Measurements from ENCODE around the gene PLPP1. TPM values are rescaled to one million over a fixed set of nuclear protein-coding genes. Genes with fewer than 3 reads are reported as not detected.

PLPP1 gene
- total and polyA plus RNA-seq, 4 donors, result 23.4 to 149 (median 68.7) TPM

DNA sequence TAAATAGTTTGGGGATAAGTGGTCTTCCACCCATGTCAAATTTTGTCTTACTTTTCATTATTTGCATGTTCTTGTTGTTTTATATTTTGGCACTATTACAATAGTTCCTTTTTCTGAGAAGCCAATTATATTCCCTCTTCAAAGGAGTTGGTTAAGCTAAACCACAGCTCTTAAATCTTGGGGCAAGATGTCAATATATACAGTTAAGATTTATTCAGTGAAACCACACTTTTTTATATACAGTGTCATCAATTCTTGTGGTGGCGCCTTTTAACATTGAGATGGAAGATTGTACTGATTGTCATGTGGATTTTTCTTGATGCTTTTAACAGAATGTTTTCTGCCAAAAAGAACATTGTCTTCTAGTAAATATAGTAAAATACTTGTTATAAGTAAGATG, 122.9 kb downstream of the PLPP1 start:
- TF ChIP-seq, protein P1, sequence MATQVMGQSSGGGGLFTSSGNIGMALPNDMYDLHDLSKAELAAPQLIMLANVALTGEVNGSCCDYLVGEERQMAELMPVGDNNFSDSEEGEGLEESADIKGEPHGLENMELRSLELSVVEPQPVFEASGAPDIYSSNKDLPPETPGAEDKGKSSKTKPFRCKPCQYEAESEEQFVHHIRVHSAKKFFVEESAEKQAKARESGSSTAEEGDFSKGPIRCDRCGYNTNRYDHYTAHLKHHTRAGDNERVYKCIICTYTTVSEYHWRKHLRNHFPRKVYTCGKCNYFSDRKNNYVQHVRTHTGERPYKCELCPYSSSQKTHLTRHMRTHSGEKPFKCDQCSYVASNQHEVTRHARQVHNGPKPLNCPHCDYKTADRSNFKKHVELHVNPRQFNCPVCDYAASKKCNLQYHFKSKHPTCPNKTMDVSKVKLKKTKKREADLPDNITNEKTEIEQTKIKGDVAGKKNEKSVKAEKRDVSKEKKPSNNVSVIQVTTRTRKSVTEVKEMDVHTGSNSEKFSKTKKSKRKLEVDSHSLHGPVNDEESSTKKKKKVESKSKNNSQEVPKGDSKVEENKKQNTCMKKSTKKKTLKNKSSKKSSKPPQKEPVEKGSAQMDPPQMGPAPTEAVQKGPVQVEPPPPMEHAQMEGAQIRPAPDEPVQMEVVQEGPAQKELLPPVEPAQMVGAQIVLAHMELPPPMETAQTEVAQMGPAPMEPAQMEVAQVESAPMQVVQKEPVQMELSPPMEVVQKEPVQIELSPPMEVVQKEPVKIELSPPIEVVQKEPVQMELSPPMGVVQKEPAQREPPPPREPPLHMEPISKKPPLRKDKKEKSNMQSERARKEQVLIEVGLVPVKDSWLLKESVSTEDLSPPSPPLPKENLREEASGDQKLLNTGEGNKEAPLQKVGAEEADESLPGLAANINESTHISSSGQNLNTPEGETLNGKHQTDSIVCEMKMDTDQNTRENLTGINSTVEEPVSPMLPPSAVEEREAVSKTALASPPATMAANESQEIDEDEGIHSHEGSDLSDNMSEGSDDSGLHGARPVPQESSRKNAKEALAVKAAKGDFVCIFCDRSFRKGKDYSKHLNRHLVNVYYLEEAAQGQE (IDR thresholded peaks at IDR 0.05), result no peak
- TF ChIP-seq, protein P2, sequence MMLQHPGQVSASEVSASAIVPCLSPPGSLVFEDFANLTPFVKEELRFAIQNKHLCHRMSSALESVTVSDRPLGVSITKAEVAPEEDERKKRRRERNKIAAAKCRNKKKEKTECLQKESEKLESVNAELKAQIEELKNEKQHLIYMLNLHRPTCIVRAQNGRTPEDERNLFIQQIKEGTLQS (IDR thresholded peaks at IDR 0.05), result no peak
- TF ChIP-seq FOXA2 (IDR thresholded peaks at IDR 0.05) (no peak), HNF4A (conservative IDR thresholded peaks at IDR 0.05) (no peak), HNF4G (IDR thresholded peaks at IDR 0.05) (no peak), FOXA1 (IDR thresholded peaks at IDR 0.05) (no peak), TAF1 (conservative IDR thresholded peaks at IDR 0.05) (no peak), NR2F2 (IDR thresholded peaks at IDR 0.05) (no peak), EGR1 (IDR thresholded peaks at IDR 0.05; ENCODE audit: low read depth in 2 of 2) (no peak), RAD21 (IDR thresholded peaks at IDR 0.05) (no peak)
- TF ChIP-seq, protein P3, sequence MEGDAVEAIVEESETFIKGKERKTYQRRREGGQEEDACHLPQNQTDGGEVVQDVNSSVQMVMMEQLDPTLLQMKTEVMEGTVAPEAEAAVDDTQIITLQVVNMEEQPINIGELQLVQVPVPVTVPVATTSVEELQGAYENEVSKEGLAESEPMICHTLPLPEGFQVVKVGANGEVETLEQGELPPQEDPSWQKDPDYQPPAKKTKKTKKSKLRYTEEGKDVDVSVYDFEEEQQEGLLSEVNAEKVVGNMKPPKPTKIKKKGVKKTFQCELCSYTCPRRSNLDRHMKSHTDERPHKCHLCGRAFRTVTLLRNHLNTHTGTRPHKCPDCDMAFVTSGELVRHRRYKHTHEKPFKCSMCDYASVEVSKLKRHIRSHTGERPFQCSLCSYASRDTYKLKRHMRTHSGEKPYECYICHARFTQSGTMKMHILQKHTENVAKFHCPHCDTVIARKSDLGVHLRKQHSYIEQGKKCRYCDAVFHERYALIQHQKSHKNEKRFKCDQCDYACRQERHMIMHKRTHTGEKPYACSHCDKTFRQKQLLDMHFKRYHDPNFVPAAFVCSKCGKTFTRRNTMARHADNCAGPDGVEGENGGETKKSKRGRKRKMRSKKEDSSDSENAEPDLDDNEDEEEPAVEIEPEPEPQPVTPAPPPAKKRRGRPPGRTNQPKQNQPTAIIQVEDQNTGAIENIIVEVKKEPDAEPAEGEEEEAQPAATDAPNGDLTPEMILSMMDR (IDR thresholded peaks at IDR 0.05; ENCODE audit: low read depth, low read length, missing input control), result no peak
- Histone ChIP-seq H3K27me3 (ENCODE audit: control insufficient read depth in 4 of 4, insufficient read depth in 4 of 4, low read length in 3 of 4) (no peaks in the 10 kb centered on the region), H3K4me3 (ENCODE audit: low read depth in 1 of 3, low read length in 3 of 3) (no peak overlapping the region), H3K4me1 (ENCODE audit: control insufficient read depth in 4 of 4, insufficient read depth in 4 of 4, low read length in 3 of 4) (peaks cover 0 to 9% (median 0%) of the 10 kb centered on the region in 4 donors), H3K36me3 (ENCODE audit: control insufficient read depth in 4 of 4, insufficient read depth in 3 of 4, low read depth in 1 of 4, low read length in 3 of 4) (peaks cover 2 to 8% (median 4%) of the 10 kb centered on the region in 4 donors), H3K9me3 (ENCODE audit: control insufficient read depth in 4 of 4, low read length in 3 of 4) (no peaks in the 10 kb centered on the region), H3K9ac (ENCODE audit: low read depth in 1 of 2, low read length in 2 of 2) (no peak overlapping the region), H3K27ac (ENCODE audit: low read depth in 1 of 2, low read length in 2 of 2) (no peak overlapping the region)
- 97% methylated on average over 1 of the region's 1 CpG for WGBS
- no peak for DNase-seq (ENCODE audit: low spot score)

DNA sequence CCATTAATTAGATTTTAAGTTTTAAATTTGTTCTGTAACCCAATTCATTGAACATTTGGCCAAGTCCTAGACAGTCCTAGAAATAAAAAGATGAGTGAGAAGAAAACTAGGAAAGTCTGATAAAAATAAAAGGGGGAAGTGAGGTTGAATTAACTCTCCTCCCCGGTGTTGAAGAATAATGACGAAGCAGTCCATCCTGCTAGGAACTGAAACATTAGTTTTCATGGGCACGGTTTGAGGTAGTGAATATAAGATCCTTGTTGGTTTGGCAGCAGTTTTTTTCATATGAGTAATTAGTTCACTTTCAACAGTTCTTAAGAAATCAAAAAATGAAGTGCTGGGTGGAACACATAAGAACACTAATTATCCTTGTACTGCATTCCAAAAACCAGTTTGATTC, 123.9 kb downstream of the PLPP1 start:
- Histone ChIP-seq H3K9me3 (ENCODE audit: control insufficient read depth in 4 of 4, low read length in 3 of 4) (no peaks in the 10 kb centered on the region), H3K27me3 (ENCODE audit: control insufficient read depth in 4 of 4, insufficient read depth in 4 of 4, low read length in 3 of 4) (no peaks in the 10 kb centered on the region), H3K4me3 (ENCODE audit: low read depth in 1 of 3, low read length in 3 of 3) (no peak overlapping the region), H3K27ac (ENCODE audit: low read depth in 1 of 2, low read length in 2 of 2) (no peak overlapping the region), H3K9ac (ENCODE audit: low read depth in 1 of 2, low read length in 2 of 2) (no peak overlapping the region), H3K4me1 (ENCODE audit: control insufficient read depth in 4 of 4, insufficient read depth in 4 of 4, low read length in 3 of 4) (peaks cover 0 to 9% (median 0%) of the 10 kb centered on the region in 4 donors), H3K36me3 (ENCODE audit: control insufficient read depth in 4 of 4, insufficient read depth in 3 of 4, low read depth in 1 of 4, low read length in 3 of 4) (peaks cover 3 to 12% (median 6%) of the 10 kb centered on the region in 4 donors)
- WGBS, result 82% methylated on average over 3 of the region's 3 CpGs
- TF ChIP-seq HNF4A (conservative IDR thresholded peaks at IDR 0.05) (no peak), YY1 (IDR thresholded peaks at IDR 0.05) (no peak), GABPA (IDR thresholded peaks at IDR 0.05 in 1 of 2, conservative IDR thresholded peaks at IDR 0.05 in 1 of 2) (no peak), FOXA2 (IDR thresholded peaks at IDR 0.05) (no peak), JUND (IDR thresholded peaks at IDR 0.05) (no peak), EGR1 (IDR thresholded peaks at IDR 0.05; ENCODE audit: low read depth in 2 of 2) (no peak), TAF1 (conservative IDR thresholded peaks at IDR 0.05) (no peak), RXRA (IDR thresholded peaks at IDR 0.05) (no peak), FOXA1 (IDR thresholded peaks at IDR 0.05) (no peak), NR2F2 (IDR thresholded peaks at IDR 0.05) (no peak)
- TF ChIP-seq, protein P3 (IDR thresholded peaks at IDR 0.05; ENCODE audit: low read depth, low read length, missing input control), result no peak
- TF ChIP-seq, protein P4, sequence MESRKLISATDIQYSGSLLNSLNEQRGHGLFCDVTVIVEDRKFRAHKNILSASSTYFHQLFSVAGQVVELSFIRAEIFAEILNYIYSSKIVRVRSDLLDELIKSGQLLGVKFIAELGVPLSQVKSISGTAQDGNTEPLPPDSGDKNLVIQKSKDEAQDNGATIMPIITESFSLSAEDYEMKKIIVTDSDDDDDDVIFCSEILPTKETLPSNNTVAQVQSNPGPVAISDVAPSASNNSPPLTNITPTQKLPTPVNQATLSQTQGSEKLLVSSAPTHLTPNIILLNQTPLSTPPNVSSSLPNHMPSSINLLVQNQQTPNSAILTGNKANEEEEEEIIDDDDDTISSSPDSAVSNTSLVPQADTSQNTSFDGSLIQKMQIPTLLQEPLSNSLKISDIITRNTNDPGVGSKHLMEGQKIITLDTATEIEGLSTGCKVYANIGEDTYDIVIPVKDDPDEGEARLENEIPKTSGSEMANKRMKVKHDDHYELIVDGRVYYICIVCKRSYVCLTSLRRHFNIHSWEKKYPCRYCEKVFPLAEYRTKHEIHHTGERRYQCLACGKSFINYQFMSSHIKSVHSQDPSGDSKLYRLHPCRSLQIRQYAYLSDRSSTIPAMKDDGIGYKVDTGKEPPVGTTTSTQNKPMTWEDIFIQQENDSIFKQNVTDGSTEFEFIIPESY (IDR thresholded peaks at IDR 0.05), result no peak
- no peak for DNase-seq (ENCODE audit: low spot score)
